ENCODE measurements around the gene ORM2.
"Not testable (repeated sequence)": the region's sequence is repeated elsewhere in the genome, so short reads cannot be mapped to it uniquely, and the experiment has no call there.

GRCh38 chr9:114328357-114328820, 1.3 kb upstream of the ORM2 start:
- TF ChIP-seq CTCF (IDR thresholded peaks at IDR 0.05 in 4 of 5, conservative IDR thresholded peaks at IDR 0.05 in 1 of 5); POLR2A (IDR thresholded peaks at IDR 0.05): not testable (repeated sequence)
